Suprapubic skin (tissue), 4 donors: ENCODE measurements around the gene TMC3.

Experiments used
- POLR2A ChIP-seq, 2 donors: fragments of 450-650 bp; IDR thresholded peaks; one replicate each; pipeline ENCODE4 v1.6.1; 2017; ENCODE audit warnings: antibody characterized with exemption in 2 of 2, mild to moderate bottlenecking in 2 of 2, moderate library complexity in 2 of 2
- POLR2AphosphoS5 ChIP-seq, 3 donors: sonication (generic); formaldehyde crosslinking; IDR thresholded peaks; one replicate each; pipeline ENCODE4 v1.6.1; 2017; ENCODE audit warnings: antibody characterized with exemption in 3 of 3
- TF ChIP-seq, protein P1 (sequence below), 2 donors: fragments of 200-600 bp in 1 of 2; fragments of 450-650 bp in 1 of 2; sonication (generic) in 1 of 2; IDR thresholded peaks; one replicate each; pipeline ENCODE4 v1.5.1; 2016 to 2019; ENCODE audit warnings: antibody characterized with exemption in 2 of 2, mild to moderate bottlenecking in 1 of 2, moderate library complexity in 1 of 2

- TF ChIP-seq POLR2AphosphoS5 (IDR thresholded peaks at IDR 0.05) (no peak), POLR2A (IDR thresholded peaks at IDR 0.05) (no peak)
- TF ChIP-seq, protein P1, sequence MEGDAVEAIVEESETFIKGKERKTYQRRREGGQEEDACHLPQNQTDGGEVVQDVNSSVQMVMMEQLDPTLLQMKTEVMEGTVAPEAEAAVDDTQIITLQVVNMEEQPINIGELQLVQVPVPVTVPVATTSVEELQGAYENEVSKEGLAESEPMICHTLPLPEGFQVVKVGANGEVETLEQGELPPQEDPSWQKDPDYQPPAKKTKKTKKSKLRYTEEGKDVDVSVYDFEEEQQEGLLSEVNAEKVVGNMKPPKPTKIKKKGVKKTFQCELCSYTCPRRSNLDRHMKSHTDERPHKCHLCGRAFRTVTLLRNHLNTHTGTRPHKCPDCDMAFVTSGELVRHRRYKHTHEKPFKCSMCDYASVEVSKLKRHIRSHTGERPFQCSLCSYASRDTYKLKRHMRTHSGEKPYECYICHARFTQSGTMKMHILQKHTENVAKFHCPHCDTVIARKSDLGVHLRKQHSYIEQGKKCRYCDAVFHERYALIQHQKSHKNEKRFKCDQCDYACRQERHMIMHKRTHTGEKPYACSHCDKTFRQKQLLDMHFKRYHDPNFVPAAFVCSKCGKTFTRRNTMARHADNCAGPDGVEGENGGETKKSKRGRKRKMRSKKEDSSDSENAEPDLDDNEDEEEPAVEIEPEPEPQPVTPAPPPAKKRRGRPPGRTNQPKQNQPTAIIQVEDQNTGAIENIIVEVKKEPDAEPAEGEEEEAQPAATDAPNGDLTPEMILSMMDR (IDR thresholded peaks at IDR 0.05): no peak
These were observed 17.6 kb upstream of the TMC3 start for GRCh38 chr15:81391657-81392056.
